ENCODE data around the gene TRPC4AP.

DNA sequence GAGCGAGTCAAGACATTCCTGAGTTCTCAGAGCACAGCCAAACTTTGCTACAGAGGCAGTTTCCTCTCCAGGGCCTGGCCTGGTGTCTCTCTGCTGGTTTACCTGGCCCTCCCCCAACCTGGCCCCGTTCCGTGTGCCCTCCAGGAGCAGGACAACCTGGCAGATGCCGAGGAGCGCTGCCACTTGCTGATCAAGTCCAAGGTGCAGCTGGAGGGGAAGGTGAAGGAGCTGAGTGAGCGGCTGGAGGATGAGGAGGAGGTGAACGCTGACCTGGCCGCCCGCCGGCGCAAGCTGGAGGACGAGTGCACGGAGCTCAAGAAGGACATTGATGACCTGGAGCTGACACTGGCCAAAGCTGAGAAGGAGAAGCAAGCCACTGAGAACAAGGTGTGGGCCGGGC, 97.4 kb downstream of the TRPC4AP start:
- TF ChIP-seq CTCF (IDR thresholded peaks at IDR 0.05) (no peak), POLR2A (IDR thresholded peaks at IDR 0.05) (no peak)

Measured in thyroid gland (tissue), 4 donors.